SU-DHL-6 (cell line): ENCODE measurements around the gene SLC12A7.
"Not testable (repeated sequence)": the region's sequence is repeated elsewhere in the genome, so short reads cannot be mapped to it uniquely, and the experiment has no call there.

ENCODE experiments used
- H2AFZ ChIP-seq: fragments of 200-600 bp; sonication (generic); 2 replicates; pipeline ENCODE4 v1.6.1; 2014; ENCODE audit warnings: low read depth, mild to moderate bottlenecking, moderate library complexity, mixed read lengths, antibody characterized with exemption, low read length; ENCODE audit not compliant: severe bottlenecking
- H3F3A ChIP-seq: fragments of 200-600 bp; shearing (Covaris generic); 2 replicates; pipeline ENCODE4 v1.6.0; 2016; ENCODE audit warnings: antibody characterized with exemption, mild to moderate bottlenecking; ENCODE audit not compliant: insufficient read depth
- H3K27ac ChIP-seq: fragments of 200-600 bp; sonication (generic); 2 replicates; pipeline ENCODE4 v1.5.1; 2016; ENCODE audit warnings: low read depth, mild to moderate bottlenecking, low read length, moderate library complexity, mixed read lengths
- H3K27me3 ChIP-seq: fragments of 200-600 bp; sonication (generic), shearing (Covaris generic); 2 replicates; pipeline ENCODE4 v1.6.0; 2014; ENCODE audit warnings: mild to moderate bottlenecking, low read length
- H3K36me3 ChIP-seq: fragments of 200-600 bp; sonication (generic); 2 replicates; pipeline ENCODE4 v1.6.1; 2014; ENCODE audit warnings: mild to moderate bottlenecking, low read length, mixed read lengths
- H3K4me2 ChIP-seq: fragments of 300-600, 200-600 bp; shearing (Covaris generic), sonication (generic); 2 replicates; pipeline ENCODE4 v1.6.0; 2014; ENCODE audit warnings: low read length, low read depth, mild to moderate bottlenecking; ENCODE audit not compliant: poor library complexity, severe bottlenecking
- H3K4me3 ChIP-seq: fragments of 200-600 bp; sonication (generic); 2 replicates; pipeline ENCODE4 v1.5.1; 2014; ENCODE audit warnings: antibody characterized with exemption, low read length, mild to moderate bottlenecking, mixed read lengths; ENCODE audit not compliant: insufficient read depth, poor library complexity, severe bottlenecking
- H3K79me2 ChIP-seq: fragments of 200-600 bp; sonication (generic); 2 replicates; pipeline ENCODE4 v1.6.1; 2014; ENCODE audit warnings: mild to moderate bottlenecking, low read length, moderate library complexity; ENCODE audit not compliant: insufficient read depth
- H3K9ac ChIP-seq: fragments of 200-600 bp; sonication (generic); 2 replicates; pipeline ENCODE4 v1.7.0; 2014; ENCODE audit warnings: mild to moderate bottlenecking, low read length
- H3K9me2 ChIP-seq: fragments of 200-600 bp; sonication (generic); replicated peaks from 2 replicates; pipeline ENCODE4 v1.6.1; 2014; ENCODE audit warnings: low read length; ENCODE audit not compliant: insufficient read depth
- H3K9me3 ChIP-seq: fragments of 200-600 bp; sonication (generic); 2 replicates; pipeline ENCODE4 v1.6.1; 2014; ENCODE audit warnings: low read length, mixed read lengths; ENCODE audit not compliant: insufficient read depth
- H4K20me1 ChIP-seq: fragments of 200-600 bp; sonication (generic); 2 replicates; pipeline ENCODE4 v1.6.1; 2014; ENCODE audit warnings: low read depth, mild to moderate bottlenecking, antibody characterized with exemption, low read length, moderate library complexity, mixed read lengths
- CTCF ChIP-seq: fragments of 200-600 bp; sonication (generic); IDR thresholded peaks from one replicate; pipeline ENCODE4 v1.5.1; 2017; ENCODE audit warnings: antibody characterized with exemption, mild to moderate bottlenecking, low read length, moderate library complexity; ENCODE audit not compliant: insufficient read depth, poor library complexity, severe bottlenecking
- EZH2phosphoT487 ChIP-seq: fragments of 200-600 bp; sonication (generic), shearing (Covaris generic); conservative IDR thresholded peaks from 2 replicates; pipeline ENCODE4 v1.6.1; 2018; ENCODE audit warnings: mild to moderate bottlenecking, antibody characterized with exemption, low read length, moderate library complexity, mixed read lengths

SLC12A7 gene

GRCh38 chr5:1062761-1063568, 48.9 kb downstream of the SLC12A7 start:
- H3K4me2 ChIP-seq: no peak overlapping the region
- H4K20me1 ChIP-seq: no peaks in the 10 kb centered on the region
- H3K9me3 ChIP-seq: no peaks in the 10 kb centered on the region
- H3F3A ChIP-seq: no peaks in the 10 kb centered on the region
- TF ChIP-seq EZH2phosphoT487: no peak
- no peak for TF ChIP-seq CTCF
- H3K9ac ChIP-seq: no peak overlapping the region
- no peak overlapping the region for H3K4me3 ChIP-seq
- no peaks in the 10 kb centered on the region for H3K27me3 ChIP-seq
- H3K36me3 ChIP-seq: no peaks in the 10 kb centered on the region
- H3K79me2 ChIP-seq: no peaks in the 10 kb centered on the region
- H2AFZ ChIP-seq: no peak overlapping the region
- no peaks in the 10 kb centered on the region for H3K9me2 ChIP-seq
- H3K27ac ChIP-seq: no peak overlapping the region

GRCh38 chr5:1061916-1062315, 49.9 kb downstream of the SLC12A7 start:
- Histone ChIP-seq H3K4me2 (no peak overlapping the region), H4K20me1 (no peaks in the 10 kb centered on the region), H3K9ac (no peak overlapping the region), H2AFZ (no peak overlapping the region), H3K9me2 (no peaks in the 10 kb centered on the region), H3K27ac (no peak overlapping the region), H3K27me3 (no peaks in the 10 kb centered on the region), H3K4me3 (no peak overlapping the region), H3K36me3 (no peaks in the 10 kb centered on the region), H3K79me2 (no peaks in the 10 kb centered on the region), H3K9me3 (no peaks in the 10 kb centered on the region), H3F3A (no peaks in the 10 kb centered on the region)
- TF ChIP-seq EZH2phosphoT487 (no peak), CTCF (no peak)

- H3K79me2 ChIP-seq, H3K4me2 ChIP-seq, H3K27me3 ChIP-seq, H3K4me3 ChIP-seq, H2AFZ ChIP-seq, H3K36me3 ChIP-seq, H3F3A ChIP-seq, H3K9ac ChIP-seq, H3K27ac ChIP-seq, H4K20me1 ChIP-seq, H3K9me2 ChIP-seq, H3K9me3 ChIP-seq: not testable (repeated sequence)
Observed at GRCh38 chr5:1061292-1061691, 50.6 kb downstream of the SLC12A7 start.

- no peaks in the 10 kb centered on the region for H3K9me3 ChIP-seq
- H3K36me3 ChIP-seq: no peaks in the 10 kb centered on the region
Observed at GRCh38 chr5:1060535-1060981, 51.3 kb downstream of the SLC12A7 start.

More at GRCh38 chr5:1060535-1060981, 51.3 kb downstream of the SLC12A7 start:
- no peak overlapping the region for H3K4me2 ChIP-seq
- no peak for TF ChIP-seq CTCF
- no peak for TF ChIP-seq EZH2phosphoT487
- H3K9me2 ChIP-seq: no peaks in the 10 kb centered on the region
- no peaks in the 10 kb centered on the region for H3K27me3 ChIP-seq
- H3K79me2 ChIP-seq: no peaks in the 10 kb centered on the region
- H3F3A ChIP-seq: no peaks in the 10 kb centered on the region
- H4K20me1 ChIP-seq: no peaks in the 10 kb centered on the region
- no peak overlapping the region for H2AFZ ChIP-seq
- no peak overlapping the region for H3K4me3 ChIP-seq
- no peak overlapping the region for H3K9ac ChIP-seq
- no peak overlapping the region for H3K27ac ChIP-seq
